Loucy (cell line): ENCODE results near the gene CASD1.

ENCODE experiments used
- H2AFZ ChIP-seq: fragments of 200-600 bp; sonication (generic); 2 replicates; pipeline ENCODE4 v1.6.0; 2016; ENCODE audit warnings: antibody characterized with exemption, mild to moderate bottlenecking, low read length, moderate library complexity
- H3F3A ChIP-seq: fragments of 200-600 bp; 2 replicates; pipeline ENCODE4 v1.6.0; 2016; ENCODE audit warnings: antibody characterized with exemption, low read depth, mild to moderate bottlenecking
- H3K27me3 ChIP-seq: fragments of 200-600 bp; sonication (generic); 2 replicates; pipeline ENCODE4 v1.6.1; 2014; ENCODE audit warnings: low read length, mild to moderate bottlenecking; ENCODE audit not compliant: insufficient read depth, poor library complexity, severe bottlenecking
- H3K36me3 ChIP-seq: fragments of 200-600 bp; sonication (generic); 2 replicates; pipeline ENCODE4 v1.6.1; 2016; ENCODE audit warnings: low read length; ENCODE audit not compliant: insufficient read depth
- H3K4me1 ChIP-seq: fragments of 200-600 bp; sonication (generic); 2 replicates; pipeline ENCODE4 v1.5.1; 2014; ENCODE audit warnings: low read length, mild to moderate bottlenecking; ENCODE audit not compliant: insufficient read depth, poor library complexity, severe bottlenecking
- H3K4me2 ChIP-seq: fragments of 200-600 bp; sonication (generic); 2 replicates; pipeline ENCODE4 v1.6.0; 2014; ENCODE audit warnings: antibody characterized with exemption, low read length, low read depth, mild to moderate bottlenecking; ENCODE audit not compliant: poor library complexity, severe bottlenecking
- H3K4me3 ChIP-seq: fragments of 200-600 bp; sonication (generic); 2 replicates; pipeline ENCODE4 v1.5.1; 2014; ENCODE audit warnings: low read length, mild to moderate bottlenecking, mixed read lengths; ENCODE audit not compliant: poor library complexity, severe bottlenecking
- H3K79me2 ChIP-seq: fragments of 200-600 bp; sonication (generic); 2 replicates; pipeline ENCODE4 v1.6.1; 2014; ENCODE audit warnings: low read length; ENCODE audit not compliant: insufficient read depth
- H3K9ac ChIP-seq: fragments of 200-600 bp; sonication (generic); 2 replicates; pipeline ENCODE4 v1.6.0; 2014; ENCODE audit warnings: mild to moderate bottlenecking, low read depth, low read length, moderate library complexity; ENCODE audit not compliant: poor library complexity, severe bottlenecking
- H3K9me2 ChIP-seq: fragments of 200-600 bp; sonication (generic); replicated peaks from 2 replicates; pipeline ENCODE4 v1.6.1; 2016; ENCODE audit warnings: low read depth, low read length, mixed read lengths
- H3K9me3 ChIP-seq: fragments of 200-600 bp; sonication (generic); 2 replicates; pipeline ENCODE4 v1.6.1; 2014; ENCODE audit warnings: mild to moderate bottlenecking, antibody characterized with exemption, low read length, low read depth; ENCODE audit not compliant: insufficient read depth
- H4K20me1 ChIP-seq: fragments of 200-600 bp; sonication (generic); 2 replicates; pipeline ENCODE4 v1.6.0; 2014; ENCODE audit warnings: antibody characterized with exemption, low read length, mild to moderate bottlenecking; ENCODE audit not compliant: insufficient read depth, poor library complexity, severe bottlenecking
- EZH2phosphoT487 ChIP-seq: fragments of 200-600 bp; IDR thresholded peaks from 2 replicates; pipeline ENCODE4 v1.6.1; 2018; ENCODE audit warnings: antibody characterized with exemption, mild to moderate bottlenecking, moderate library complexity, borderline replicate concordance
- TF ChIP-seq, protein P1 (sequence below): fragments of 200-600 bp; sonication (generic); conservative IDR thresholded peaks from 2 replicates; pipeline ENCODE4 v1.5.1; 2014; ENCODE audit warnings: mild to moderate bottlenecking, antibody characterized with exemption, low read length

Gene CASD1

GRCh38 chr7:94580601-94581000 is 71.0 kb downstream of the CASD1 start:
- no peaks in the 10 kb centered on the region; the same call in 1 of the 2 replicates for H3K9me3 ChIP-seq
- H3K4me1 ChIP-seq: peaks cover 7% of the 10 kb centered on the region
- H3K27me3 ChIP-seq: no peaks in the 10 kb centered on the region
- no peaks in the 10 kb centered on the region for H3F3A ChIP-seq
- no peaks in the 10 kb centered on the region for H4K20me1 ChIP-seq
- H3K36me3 ChIP-seq: no peaks in the 10 kb centered on the region
- H3K9ac ChIP-seq: no peak overlapping the region
- TF ChIP-seq EZH2phosphoT487: no peak
- TF ChIP-seq, protein P1, sequence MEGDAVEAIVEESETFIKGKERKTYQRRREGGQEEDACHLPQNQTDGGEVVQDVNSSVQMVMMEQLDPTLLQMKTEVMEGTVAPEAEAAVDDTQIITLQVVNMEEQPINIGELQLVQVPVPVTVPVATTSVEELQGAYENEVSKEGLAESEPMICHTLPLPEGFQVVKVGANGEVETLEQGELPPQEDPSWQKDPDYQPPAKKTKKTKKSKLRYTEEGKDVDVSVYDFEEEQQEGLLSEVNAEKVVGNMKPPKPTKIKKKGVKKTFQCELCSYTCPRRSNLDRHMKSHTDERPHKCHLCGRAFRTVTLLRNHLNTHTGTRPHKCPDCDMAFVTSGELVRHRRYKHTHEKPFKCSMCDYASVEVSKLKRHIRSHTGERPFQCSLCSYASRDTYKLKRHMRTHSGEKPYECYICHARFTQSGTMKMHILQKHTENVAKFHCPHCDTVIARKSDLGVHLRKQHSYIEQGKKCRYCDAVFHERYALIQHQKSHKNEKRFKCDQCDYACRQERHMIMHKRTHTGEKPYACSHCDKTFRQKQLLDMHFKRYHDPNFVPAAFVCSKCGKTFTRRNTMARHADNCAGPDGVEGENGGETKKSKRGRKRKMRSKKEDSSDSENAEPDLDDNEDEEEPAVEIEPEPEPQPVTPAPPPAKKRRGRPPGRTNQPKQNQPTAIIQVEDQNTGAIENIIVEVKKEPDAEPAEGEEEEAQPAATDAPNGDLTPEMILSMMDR: no peak
- no peak overlapping the region for H2AFZ ChIP-seq
- H3K9me2 ChIP-seq: no peaks in the 10 kb centered on the region
- no peaks in the 10 kb centered on the region for H3K79me2 ChIP-seq
- no peak overlapping the region for H3K4me2 ChIP-seq
- no peak overlapping the region for H3K4me3 ChIP-seq

GRCh38 chr7:94584113-94584512 is 74.5 kb downstream of the CASD1 start:
- Histone ChIP-seq H3K4me3 (no peak overlapping the region), H3K36me3 (no peaks in the 10 kb centered on the region), H3F3A (no peaks in the 10 kb centered on the region), H3K9me3 (no peaks in the 10 kb centered on the region), H3K4me1 (no peaks in the 10 kb centered on the region), H3K9me2 (no peaks in the 10 kb centered on the region), H3K4me2 (no peak overlapping the region), H3K27me3 (no peaks in the 10 kb centered on the region), H4K20me1 (no peaks in the 10 kb centered on the region), H2AFZ (no peak overlapping the region), H3K79me2 (no peaks in the 10 kb centered on the region), H3K9ac (no peak overlapping the region)
- TF ChIP-seq EZH2phosphoT487: no peak

GRCh38 chr7:94588075-94588474 is 78.5 kb downstream of the CASD1 start:
- H3K4me2 ChIP-seq: no peak overlapping the region
- H4K20me1 ChIP-seq: no peaks in the 10 kb centered on the region
- no peaks in the 10 kb centered on the region for H3F3A ChIP-seq
- no peak for TF ChIP-seq EZH2phosphoT487
- TF ChIP-seq, protein P1: no peak
- no peaks in the 10 kb centered on the region for H3K79me2 ChIP-seq
- H3K9me3 ChIP-seq: no peaks in the 10 kb centered on the region
- no peak overlapping the region for H2AFZ ChIP-seq
- no peaks in the 10 kb centered on the region for H3K27me3 ChIP-seq
- H3K4me3 ChIP-seq: no peak overlapping the region
- no peaks in the 10 kb centered on the region for H3K4me1 ChIP-seq
- no peaks in the 10 kb centered on the region for H3K36me3 ChIP-seq
- H3K9me2 ChIP-seq: no peaks in the 10 kb centered on the region
- H3K9ac ChIP-seq: no peak overlapping the region

DNA sequence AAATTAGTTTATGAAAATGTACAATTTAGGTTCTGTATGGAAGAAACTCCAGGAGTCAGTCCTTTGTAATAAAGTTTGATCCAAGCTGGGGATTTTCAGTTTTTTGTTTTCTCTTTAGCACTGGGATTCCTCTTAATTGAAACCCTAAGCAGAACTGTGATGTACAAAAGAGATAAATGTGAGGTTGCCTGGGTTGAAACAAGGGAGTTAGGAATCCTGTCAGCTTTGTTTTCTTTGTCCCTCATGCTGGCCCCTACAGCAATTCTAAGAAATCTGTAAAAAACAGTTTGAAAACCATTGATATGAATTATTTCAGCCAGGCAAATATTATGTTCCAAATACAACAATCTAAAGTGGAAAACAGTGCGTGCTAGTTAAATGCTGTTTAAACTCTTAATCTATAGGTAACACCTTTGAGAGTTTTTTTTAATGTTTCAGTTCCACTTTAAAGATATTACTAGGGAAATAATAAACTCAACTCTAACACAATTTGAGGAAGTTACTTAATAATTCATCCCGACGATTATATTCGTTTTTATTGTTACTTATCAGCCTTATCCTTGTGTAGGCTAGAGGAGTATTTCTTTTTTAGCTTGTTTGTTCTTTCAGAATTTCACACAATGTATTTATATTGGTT is 81.0 kb downstream of the CASD1 start:
- H3K9me3 ChIP-seq: no peaks in the 10 kb centered on the region
- no peaks in the 10 kb centered on the region for H3K4me1 ChIP-seq
- H3K36me3 ChIP-seq: no peaks in the 10 kb centered on the region
- H3K4me3 ChIP-seq: no peak overlapping the region
- no peaks in the 10 kb centered on the region for H3F3A ChIP-seq
- no peak overlapping the region for H3K4me2 ChIP-seq
- no peak for TF ChIP-seq EZH2phosphoT487
- TF ChIP-seq, protein P1: no peak
- no peaks in the 10 kb centered on the region for H3K79me2 ChIP-seq
- H4K20me1 ChIP-seq: no peaks in the 10 kb centered on the region
- no peak overlapping the region for H3K9ac ChIP-seq
- no peak overlapping the region for H2AFZ ChIP-seq
- no peaks in the 10 kb centered on the region for H3K27me3 ChIP-seq
- no peaks in the 10 kb centered on the region for H3K9me2 ChIP-seq
